Prostate gland (tissue), 2 donors: ENCODE results near the gene RPS6KA1.

Source experiments
- POLR2A ChIP-seq: fragments of 450-650 bp; IDR thresholded peaks from one replicate; pipeline ENCODE4 v1.6.1; 2016; ENCODE audit warnings: antibody characterized with exemption, mild to moderate bottlenecking
- POLR2AphosphoS5 ChIP-seq: sonication (generic); formaldehyde crosslinking; IDR thresholded peaks from one replicate; pipeline ENCODE4 v1.6.1; 2017; ENCODE audit warnings: antibody characterized with exemption
- TF ChIP-seq, protein P1 (sequence below), 4 experiments: fragments of 200-600 bp in 2 of 4; fragments of 450-650 bp in 2 of 4; sonication (generic) in 2 of 4; IDR thresholded peaks; 1 replicate in 3 of 4; 2 replicates in 1 of 4; pipeline ENCODE4 v1.5.1; 2016 to 2019; ENCODE audit warnings: antibody characterized with exemption in 4 of 4, mild to moderate bottlenecking in 2 of 4, moderate library complexity in 2 of 4

- TF ChIP-seq, protein P1, sequence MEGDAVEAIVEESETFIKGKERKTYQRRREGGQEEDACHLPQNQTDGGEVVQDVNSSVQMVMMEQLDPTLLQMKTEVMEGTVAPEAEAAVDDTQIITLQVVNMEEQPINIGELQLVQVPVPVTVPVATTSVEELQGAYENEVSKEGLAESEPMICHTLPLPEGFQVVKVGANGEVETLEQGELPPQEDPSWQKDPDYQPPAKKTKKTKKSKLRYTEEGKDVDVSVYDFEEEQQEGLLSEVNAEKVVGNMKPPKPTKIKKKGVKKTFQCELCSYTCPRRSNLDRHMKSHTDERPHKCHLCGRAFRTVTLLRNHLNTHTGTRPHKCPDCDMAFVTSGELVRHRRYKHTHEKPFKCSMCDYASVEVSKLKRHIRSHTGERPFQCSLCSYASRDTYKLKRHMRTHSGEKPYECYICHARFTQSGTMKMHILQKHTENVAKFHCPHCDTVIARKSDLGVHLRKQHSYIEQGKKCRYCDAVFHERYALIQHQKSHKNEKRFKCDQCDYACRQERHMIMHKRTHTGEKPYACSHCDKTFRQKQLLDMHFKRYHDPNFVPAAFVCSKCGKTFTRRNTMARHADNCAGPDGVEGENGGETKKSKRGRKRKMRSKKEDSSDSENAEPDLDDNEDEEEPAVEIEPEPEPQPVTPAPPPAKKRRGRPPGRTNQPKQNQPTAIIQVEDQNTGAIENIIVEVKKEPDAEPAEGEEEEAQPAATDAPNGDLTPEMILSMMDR (IDR thresholded peaks at IDR 0.05) = no peak
- TF ChIP-seq POLR2A (no peak), POLR2AphosphoS5 (no peak)
These were observed 74.3 kb downstream of the RPS6KA1 start for GRCh38 chr1:26603856-26604255.
